HG03432 (cell line): Measurements from ENCODE around the gene PCID2.

Source experiments
- ATAC-seq: cut with Tn5 transposase; IDR thresholded peaks from one replicate; pipeline ENCODE4 v1.9.1; 2021; ENCODE audit warnings: mild to moderate bottlenecking, moderate library complexity; ENCODE audit not compliant: unreplicated experiment

PCID2 gene

DNA sequence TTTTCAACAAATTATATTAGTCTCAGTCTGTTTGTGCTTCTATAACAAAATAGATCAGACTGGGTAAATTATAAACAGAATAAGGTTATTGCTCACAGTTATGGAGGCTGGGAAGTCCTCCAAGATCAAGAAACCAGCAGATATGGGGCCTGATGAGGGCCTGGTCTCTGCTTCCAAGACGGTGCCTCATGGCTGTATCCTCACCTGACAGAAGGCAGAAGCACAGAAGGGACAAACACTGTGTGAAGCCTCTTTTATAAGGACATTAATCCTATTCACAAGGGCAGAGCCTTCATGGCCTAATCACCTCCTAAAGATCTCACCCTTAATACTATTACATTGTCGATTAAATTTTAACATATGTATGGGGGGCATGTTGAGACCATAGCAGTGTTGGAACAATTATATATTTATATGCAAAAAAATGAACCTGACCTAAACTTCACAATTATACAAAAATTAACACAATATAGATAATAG, 73.1 kb downstream of the PCID2 start:
- ATAC-seq: no peak

DNA sequence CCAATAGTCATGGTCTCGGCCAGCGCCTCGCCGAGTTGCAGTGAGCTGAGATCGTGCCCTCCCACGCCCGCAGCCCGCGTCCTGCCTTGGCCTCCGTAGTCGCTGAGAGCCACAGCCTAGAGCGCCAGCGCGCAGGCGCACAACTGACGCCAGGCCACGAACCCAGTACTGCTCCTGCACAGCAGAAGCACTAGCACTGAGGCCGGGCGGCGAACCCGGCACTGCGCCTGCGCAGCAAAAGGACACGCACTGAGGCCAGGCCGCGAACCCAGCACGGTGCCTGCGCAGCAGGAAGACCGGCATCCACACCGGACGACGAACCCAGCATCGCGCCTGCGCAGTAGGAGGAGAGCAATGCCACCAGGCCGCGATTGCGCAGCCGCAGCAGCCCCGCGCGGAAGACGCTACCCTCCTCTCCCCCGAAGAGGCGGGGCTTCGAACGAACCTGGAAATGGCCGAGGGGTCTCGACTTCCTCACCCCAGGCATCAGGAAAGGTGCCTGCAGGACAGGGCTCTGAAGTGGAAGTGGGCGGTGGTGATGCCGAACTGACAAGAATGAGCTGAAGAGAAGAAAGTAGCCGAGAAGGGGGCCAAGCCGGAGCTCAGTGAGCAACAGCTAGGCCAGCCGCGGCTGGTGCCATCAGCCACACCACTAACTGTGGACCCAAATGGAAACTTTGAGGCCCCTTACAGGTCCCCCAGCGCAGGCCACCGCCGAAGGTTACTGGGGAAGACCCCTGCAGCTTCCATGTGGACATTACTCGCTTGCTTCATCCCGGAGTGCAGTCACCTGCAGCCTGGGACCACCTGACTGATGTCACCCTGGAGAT, 78.3 kb downstream of the PCID2 start:
- ATAC-seq: no peak

DNA sequence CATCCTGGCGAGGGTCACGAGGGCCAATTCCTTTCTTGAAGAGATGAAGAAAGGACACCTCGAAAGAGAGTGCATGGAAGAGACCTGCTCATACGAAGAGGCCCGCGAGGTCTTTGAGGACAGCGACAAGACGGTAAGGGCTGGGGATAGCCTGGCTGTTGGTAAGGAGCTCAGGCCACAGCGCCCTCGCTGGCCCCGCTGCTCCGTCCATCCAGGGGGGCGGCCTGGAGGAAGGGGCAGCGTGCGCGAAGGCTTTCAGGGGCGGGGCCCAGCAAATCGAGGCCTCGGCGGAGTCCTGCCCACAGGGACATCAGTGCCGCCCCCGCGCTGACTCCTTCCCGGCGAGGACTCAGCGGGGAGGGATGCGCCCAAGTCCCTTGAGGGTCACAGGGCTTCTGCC, 79.0 kb downstream of the PCID2 start:
- no peak for ATAC-seq
